Activated CD4-positive, alpha-beta T cell treated with anti-CD3 and anti-CD28 coated beads for 36 hours (primary cell): ENCODE data around the gene IRF2BP1. TPM values are rescaled to one million over a fixed set of nuclear protein-coding genes. Genes with fewer than 3 reads are reported as not detected.

ENCODE experiments used
- ATAC-seq: fragments of 200-7000 bp; cut with Tn5 transposase; one replicate; pipeline ENCODE4 v1.10.0; 2021; ENCODE audit warnings: mild to moderate bottlenecking, moderate library complexity
- CTCF ChIA-PET: fragments of 350-600 bp; sonication (Branson Sonifier 250); formaldehyde crosslinking; loops from one replicate; lab custom pipeline; 2021; ENCODE audit warnings: antibody characterized with exemption; lab: Charles Lee
- POLR2A ChIA-PET: fragments of 350-600 bp; sonication (Branson Sonifier 250); formaldehyde crosslinking; loops from one replicate; lab custom pipeline; 2021; ENCODE audit warnings: antibody characterized with exemption, inconsistent platforms; lab: Charles Lee
- DNase-seq: peaks from one replicate; pipeline ENCODE4 v3.0.0-alpha.2; 2020
- H3K27ac Mint-ChIP-seq: one replicate; pipeline ENCODE4 v1.8.0; 2021; ENCODE audit warnings: mixed read lengths
- H3K27me3 Mint-ChIP-seq: one replicate; pipeline ENCODE4 v1.8.0; 2021; ENCODE audit warnings: mixed read lengths
- H3K36me3 Mint-ChIP-seq: one replicate; pipeline ENCODE4 v1.8.0; 2021; ENCODE audit warnings: low read depth, mixed read lengths
- H3K4me1 Mint-ChIP-seq: one replicate; pipeline ENCODE4 v1.8.0; 2021; ENCODE audit warnings: mixed read lengths
- H3K4me3 Mint-ChIP-seq: one replicate; pipeline ENCODE4 v1.8.0; 2021; ENCODE audit warnings: mild to moderate bottlenecking, moderate library complexity, mixed read lengths
- H3K9me3 Mint-ChIP-seq: one replicate; pipeline ENCODE4 v1.8.0; 2021; ENCODE audit warnings: low read depth, mixed read lengths
- intact Hi-C, 2 experiments: fragments of 100-400 bp; cut with DNase I in 1 of 2; cut with micrococcal nuclease in 1 of 2; formaldehyde crosslinking; loops; one replicate each; pipeline versions ENCODE4 v1.14.2 to v1.15.1; 2022 to 2024; cut with DNase I, micrococcal nuclease
- total RNA-seq, 2 experiments: library from RNA; stranded (reverse); gene quantifications; one replicate each; pipeline ENCODE4 v1.2.3, GENCODE V29; 2021

Gene IRF2BP1
- 10 to 100 TPM; 12.6 to 15.2 TPM for total RNA-seq

- CTCF ChIA-PET = interaction anchor here (0.7 to 8.2 kb wide), 7 partner anchors 9 to 131 kb away, joined by 3 to 84 read pairs (median 5); partner anchors contain the start of genes FOXA3, MYPOP and SYMPK
- H3K36me3 Mint-ChIP-seq = peaks cover 3% of the 10 kb centered on the region
- H3K4me3 Mint-ChIP-seq = peak within 1 kb of the TSS; percentile 85
- DNase-seq = peak; percentile 94
- H3K27me3 Mint-ChIP-seq = no peaks in the 10 kb centered on the region
- peak within 1 kb of the TSS; percentile 95 for H3K27ac Mint-ChIP-seq
- peaks cover 24% of the 10 kb centered on the region for H3K4me1 Mint-ChIP-seq
- peak; percentile 60 for ATAC-seq
- intact Hi-C loops = loop anchor here (1.0 to 10.0 kb wide), 17 partner anchors 17 to 1599 kb away; partner anchors contain the start of genes CCDC61 (in 2 of the 2), MYPOP (in 2 of the 2), SYMPK (in 2 of the 2) and CLPTM1 (in 1 of the 2)
- POLR2A ChIA-PET = interaction anchor here (0.6 to 2.4 kb wide), 4 partner anchors 12 to 25 kb away, joined by 3 to 23 read pairs (median 8); partner anchors contain the start of genes FOXA3, MYPOP and SYMPK
- H3K9me3 Mint-ChIP-seq = no peaks in the 10 kb centered on the region
Measured at GRCh38 chr19:45885556-45886426, at the start of gene IRF2BP1. Gene IRF2BP1, minus strand, starts transcription at chr19:45886141. Its CDS starts 367 bp downstream, at chr19:45885774.

GRCh38 chr19:45935267-45935666, 49.3 kb upstream of the IRF2BP1 start:
- peaks cover 34% of the 10 kb centered on the region for H3K27me3 Mint-ChIP-seq
- intact Hi-C loops = no loop called here
- H3K27ac Mint-ChIP-seq = no peak overlapping the region
- DNase-seq (no peak), ATAC-seq (no peak)
- no peaks in the 10 kb centered on the region for H3K9me3 Mint-ChIP-seq
- H3K4me3 Mint-ChIP-seq = no peak overlapping the region
- ChIA-PET CTCF (no interaction called here), POLR2A (no interaction called here)
- H3K36me3 Mint-ChIP-seq = peaks cover 3% of the 10 kb centered on the region
- H3K4me1 Mint-ChIP-seq = no peaks in the 10 kb centered on the region

- intact Hi-C loops = no loop called here
- DNase-seq (no peak), ATAC-seq (no peak)
- Mint-ChIP-seq H3K36me3 (peaks cover 3% of the 10 kb centered on the region), H3K9me3 (no peaks in the 10 kb centered on the region), H3K4me3 (no peak overlapping the region), H3K27ac (no peak overlapping the region), H3K27me3 (peaks cover 32% of the 10 kb centered on the region), H3K4me1 (no peaks in the 10 kb centered on the region)
- ChIA-PET CTCF (no interaction called here), POLR2A (no interaction called here)
Measured at GRCh38 chr19:45934551-45935230, 48.8 kb upstream of the IRF2BP1 start.

- Mint-ChIP-seq H3K4me3 (no peak overlapping the region), H3K36me3 (peaks cover under 1% of the 10 kb centered on the region), H3K27ac (no peak overlapping the region), H3K27me3 (peaks cover 24% of the 10 kb centered on the region), H3K9me3 (no peaks in the 10 kb centered on the region), H3K4me1 (no peaks in the 10 kb centered on the region)
- ChIA-PET POLR2A (no interaction called here), CTCF (no interaction called here)
- no peak for DNase-seq
- ATAC-seq = no peak
- intact Hi-C loops = no loop called here
Measured at GRCh38 chr19:45933759-45934158, 47.8 kb upstream of the IRF2BP1 start.

- Mint-ChIP-seq H3K4me3 (no peak overlapping the region), H3K27ac (no peak overlapping the region), H3K4me1 (peaks cover 12% of the 10 kb centered on the region), H3K9me3 (no peaks in the 10 kb centered on the region), H3K27me3 (peaks cover 22% of the 10 kb centered on the region), H3K36me3 (no peaks in the 10 kb centered on the region)
- ChIA-PET CTCF (no interaction called here), POLR2A (no interaction called here)
- DNase-seq (no peak), ATAC-seq (no peak)
- intact Hi-C loops = no loop called here
Measured at GRCh38 chr19:45931055-45931454, 45.1 kb upstream of the IRF2BP1 start.

- Mint-ChIP-seq H3K36me3 (no peaks in the 10 kb centered on the region), H3K4me3 (no peak overlapping the region), H3K27me3 (peaks cover 10% of the 10 kb centered on the region), H3K4me1 (peaks cover 12% of the 10 kb centered on the region), H3K9me3 (no peaks in the 10 kb centered on the region), H3K27ac (no peak overlapping the region)
- no peak for DNase-seq
- intact Hi-C loops = no loop called here
- ChIA-PET CTCF (interaction anchor here (1.1 kb wide), 1 partner anchor 27 kb away, joined by 3 read pairs; the partner anchor contains the start of gene MYPOP), POLR2A (no interaction called here)
- no peak for ATAC-seq
Measured at GRCh38 chr19:45929247-45929646, 43.3 kb upstream of the IRF2BP1 start.

- Mint-ChIP-seq H3K4me1 (peaks cover 12% of the 10 kb centered on the region), H3K36me3 (no peaks in the 10 kb centered on the region), H3K27me3 (peaks cover 7% of the 10 kb centered on the region), H3K27ac (peak overlapping the region; percentile 68), H3K4me3 (peak overlapping the region; percentile 56), H3K9me3 (no peaks in the 10 kb centered on the region)
- ATAC-seq (peak; percentile 100), DNase-seq (peak; percentile 96)
- intact Hi-C loops = loop anchor here (1.0 kb wide), 7 partner anchors 24 to 197 kb away; partner anchors contain the start of genes IRF2BP1 (in 2 of the 2), CCDC61 (in 1 of the 2), FBXO46 (in 1 of the 2) and SIX5 (in 1 of the 2)
- CTCF ChIA-PET = interaction anchor here (0.5 to 1.1 kb wide), 7 partner anchors 11 to 252 kb away, joined by 3 to 4 read pairs (median 3); partner anchors contain the start of gene SIX5
- POLR2A ChIA-PET = interaction anchor here (0.5 to 0.6 kb wide), 2 partner anchors 221 to 283 kb away, joined by 3 read pairs; no protein-coding TSS in a partner anchor
Measured at GRCh38 chr19:45927565-45928261, 41.8 kb upstream of the IRF2BP1 start.

- Mint-ChIP-seq H3K27me3 (peaks cover 3% of the 10 kb centered on the region), H3K27ac (no peak overlapping the region), H3K36me3 (no peaks in the 10 kb centered on the region), H3K9me3 (no peaks in the 10 kb centered on the region), H3K4me3 (no peak overlapping the region), H3K4me1 (peaks cover 12% of the 10 kb centered on the region)
- CTCF ChIA-PET = interaction anchor here (0.6 to 0.8 kb wide), 2 partner anchors 17 to 168 kb away, joined by 3 read pairs; no protein-coding TSS in a partner anchor
- intact Hi-C loops = no loop called here
- POLR2A ChIA-PET = no interaction called here
- ATAC-seq = no peak
- DNase-seq = no peak
Measured at GRCh38 chr19:45924891-45925447, 39.0 kb upstream of the IRF2BP1 start.

GRCh38 chr19:45922281-45922680, 36.3 kb upstream of the IRF2BP1 start:
- ATAC-seq = peak; percentile 55
- peaks cover 4% of the 10 kb centered on the region for H3K4me1 Mint-ChIP-seq
- intact Hi-C loops = no loop called here
- no peak overlapping the region for H3K4me3 Mint-ChIP-seq
- peak; percentile 36 for DNase-seq
- POLR2A ChIA-PET = no interaction called here
- H3K27ac Mint-ChIP-seq = no peak overlapping the region
- no peaks in the 10 kb centered on the region for H3K9me3 Mint-ChIP-seq
- no peaks in the 10 kb centered on the region for H3K36me3 Mint-ChIP-seq
- peaks cover 2% of the 10 kb centered on the region for H3K27me3 Mint-ChIP-seq
- CTCF ChIA-PET = interaction anchor here (0.8 kb wide), 1 partner anchor 207 kb away, joined by 3 read pairs; no protein-coding TSS in a partner anchor

- intact Hi-C loops = no loop called here
- peak; percentile 33 for DNase-seq
- CTCF ChIA-PET = interaction anchor here (0.6 kb wide), 1 partner anchor 28 kb away, joined by 3 read pairs; no protein-coding TSS in a partner anchor
- POLR2A ChIA-PET = no interaction called here
- no peak overlapping the region for H3K27ac Mint-ChIP-seq
- H3K36me3 Mint-ChIP-seq = no peaks in the 10 kb centered on the region
- no peaks in the 10 kb centered on the region for H3K9me3 Mint-ChIP-seq
- ATAC-seq = peak; percentile 56
- no peak overlapping the region for H3K4me3 Mint-ChIP-seq
- peaks cover 6% of the 10 kb centered on the region for H3K27me3 Mint-ChIP-seq
- peaks cover 2% of the 10 kb centered on the region for H3K4me1 Mint-ChIP-seq
Measured at GRCh38 chr19:45920458-45920857, 34.5 kb upstream of the IRF2BP1 start.
